GM12874 (cell line): ENCODE results near the gene TBC1D1.

ENCODE experiments used
- TF ChIP-seq, protein P1 (sequence below): IDR thresholded peaks from 2 replicates; pipeline ENCODE4 v1.5.1; 2011; ENCODE audit warnings: low read depth, mild to moderate bottlenecking, control low read depth, low read length, moderate library complexity; ENCODE audit not compliant: insufficient read depth

TBC1D1 gene

DNA sequence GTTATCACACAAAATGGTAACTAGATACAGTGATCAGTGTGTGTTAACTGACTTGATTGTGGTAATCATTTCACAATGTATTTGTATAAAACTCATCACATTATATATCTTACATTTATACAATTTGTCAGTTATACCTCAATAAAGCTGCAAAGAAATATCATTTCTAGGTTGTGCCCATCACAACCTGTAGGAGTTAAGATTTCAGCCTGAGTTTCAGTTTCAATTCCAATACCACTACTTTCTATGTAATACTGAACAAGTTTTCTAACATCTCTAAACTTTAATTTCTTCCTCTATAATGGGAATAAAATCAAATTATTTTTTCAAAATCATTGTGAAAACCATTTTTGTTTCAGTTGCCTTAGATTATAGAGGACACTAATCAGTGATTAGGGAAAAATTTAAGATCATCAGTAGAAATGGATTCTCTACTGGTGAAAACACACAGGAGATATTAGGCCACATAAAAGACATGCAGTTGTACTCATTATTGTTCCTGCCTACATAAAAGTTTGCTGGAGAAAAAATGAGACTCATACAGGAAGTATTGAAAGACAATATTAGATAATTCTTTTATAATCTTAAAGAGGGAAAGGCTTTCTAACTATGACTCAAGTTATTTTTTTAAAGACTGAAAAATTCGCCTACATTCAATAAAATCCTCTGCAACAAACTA, 18.4 kb upstream of the TBC1D1 start:
- TF ChIP-seq, protein P1, sequence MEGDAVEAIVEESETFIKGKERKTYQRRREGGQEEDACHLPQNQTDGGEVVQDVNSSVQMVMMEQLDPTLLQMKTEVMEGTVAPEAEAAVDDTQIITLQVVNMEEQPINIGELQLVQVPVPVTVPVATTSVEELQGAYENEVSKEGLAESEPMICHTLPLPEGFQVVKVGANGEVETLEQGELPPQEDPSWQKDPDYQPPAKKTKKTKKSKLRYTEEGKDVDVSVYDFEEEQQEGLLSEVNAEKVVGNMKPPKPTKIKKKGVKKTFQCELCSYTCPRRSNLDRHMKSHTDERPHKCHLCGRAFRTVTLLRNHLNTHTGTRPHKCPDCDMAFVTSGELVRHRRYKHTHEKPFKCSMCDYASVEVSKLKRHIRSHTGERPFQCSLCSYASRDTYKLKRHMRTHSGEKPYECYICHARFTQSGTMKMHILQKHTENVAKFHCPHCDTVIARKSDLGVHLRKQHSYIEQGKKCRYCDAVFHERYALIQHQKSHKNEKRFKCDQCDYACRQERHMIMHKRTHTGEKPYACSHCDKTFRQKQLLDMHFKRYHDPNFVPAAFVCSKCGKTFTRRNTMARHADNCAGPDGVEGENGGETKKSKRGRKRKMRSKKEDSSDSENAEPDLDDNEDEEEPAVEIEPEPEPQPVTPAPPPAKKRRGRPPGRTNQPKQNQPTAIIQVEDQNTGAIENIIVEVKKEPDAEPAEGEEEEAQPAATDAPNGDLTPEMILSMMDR = no peak

DNA sequence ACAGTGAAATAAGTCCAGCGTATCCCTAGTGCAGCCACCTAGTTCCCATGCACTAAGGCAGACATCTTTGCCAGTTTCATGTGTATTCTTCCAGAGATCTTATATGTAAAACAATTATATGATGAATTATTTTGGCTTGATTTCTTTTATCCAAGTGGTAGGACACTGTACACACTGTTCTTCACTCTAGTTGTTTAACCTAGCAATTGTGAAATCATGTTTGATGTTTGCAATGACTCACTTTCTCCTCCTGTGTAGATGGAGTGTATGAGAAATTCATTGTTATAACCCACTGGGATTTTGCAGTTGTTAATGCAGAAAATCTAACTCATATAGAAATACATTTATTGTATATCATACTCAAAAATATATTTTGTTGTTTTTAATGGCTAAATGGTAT, 17.5 kb upstream of the TBC1D1 start:
- TF ChIP-seq, protein P1 = no peak

DNA sequence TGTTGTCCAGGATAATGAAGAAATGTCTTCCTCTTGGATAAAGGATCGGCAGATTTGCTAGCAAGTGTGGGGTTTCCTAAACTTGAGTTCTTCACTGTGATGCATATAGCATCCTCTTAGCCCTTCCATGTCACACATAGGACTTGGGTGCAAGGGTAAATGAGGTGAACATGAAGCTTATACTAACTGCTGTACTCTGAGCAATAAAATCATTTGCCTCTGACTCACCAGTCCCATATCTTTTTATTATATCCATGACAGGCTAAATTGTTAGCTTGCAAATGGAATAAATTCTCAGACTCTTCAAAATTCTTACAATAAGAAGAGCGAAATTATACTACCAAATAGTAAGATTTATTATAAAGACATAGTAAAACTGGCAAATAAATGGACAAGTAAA, 14.7 kb upstream of the TBC1D1 start:
- TF ChIP-seq, protein P1 = no peak

DNA sequence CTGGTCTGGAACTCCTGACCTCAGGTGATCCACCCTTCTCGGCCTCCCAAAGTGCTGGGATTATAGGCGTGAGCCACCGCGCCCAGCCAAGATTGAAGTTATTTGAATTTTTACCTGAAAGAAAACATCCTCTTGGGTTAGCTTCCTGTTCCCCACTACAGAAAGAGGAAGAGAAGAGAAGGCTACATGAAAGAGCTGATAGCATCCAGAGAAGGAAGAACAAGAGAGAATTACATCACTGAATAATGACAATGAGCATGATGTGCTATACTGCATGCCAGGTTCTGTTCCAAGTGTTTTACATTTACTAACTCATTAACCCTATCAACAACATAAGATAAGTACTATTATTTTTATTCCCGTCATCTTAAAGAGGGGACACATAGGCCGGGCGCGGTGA, 11.5 kb upstream of the TBC1D1 start:
- TF ChIP-seq, protein P1 = no peak

DNA sequence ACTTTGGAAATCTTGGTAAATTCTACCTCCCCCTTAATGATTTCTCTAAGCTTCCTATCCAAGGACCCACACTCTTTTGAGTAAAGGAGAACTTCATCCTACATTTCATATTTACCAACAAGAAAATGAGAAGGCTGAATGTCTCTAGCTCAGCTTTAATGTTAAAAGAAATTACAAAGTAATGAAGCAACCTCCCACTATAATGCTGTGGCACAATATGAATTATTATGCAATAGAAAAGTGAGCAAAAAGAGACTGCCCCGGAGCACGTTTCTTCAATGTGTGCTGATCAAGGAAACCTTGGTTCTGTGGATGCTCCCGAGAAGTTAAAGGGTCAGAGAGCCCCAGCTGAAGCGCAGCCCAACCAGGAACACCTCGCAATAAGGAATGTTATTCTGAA, 9.1 kb upstream of the TBC1D1 start:
- TF ChIP-seq, protein P1 = no peak

DNA sequence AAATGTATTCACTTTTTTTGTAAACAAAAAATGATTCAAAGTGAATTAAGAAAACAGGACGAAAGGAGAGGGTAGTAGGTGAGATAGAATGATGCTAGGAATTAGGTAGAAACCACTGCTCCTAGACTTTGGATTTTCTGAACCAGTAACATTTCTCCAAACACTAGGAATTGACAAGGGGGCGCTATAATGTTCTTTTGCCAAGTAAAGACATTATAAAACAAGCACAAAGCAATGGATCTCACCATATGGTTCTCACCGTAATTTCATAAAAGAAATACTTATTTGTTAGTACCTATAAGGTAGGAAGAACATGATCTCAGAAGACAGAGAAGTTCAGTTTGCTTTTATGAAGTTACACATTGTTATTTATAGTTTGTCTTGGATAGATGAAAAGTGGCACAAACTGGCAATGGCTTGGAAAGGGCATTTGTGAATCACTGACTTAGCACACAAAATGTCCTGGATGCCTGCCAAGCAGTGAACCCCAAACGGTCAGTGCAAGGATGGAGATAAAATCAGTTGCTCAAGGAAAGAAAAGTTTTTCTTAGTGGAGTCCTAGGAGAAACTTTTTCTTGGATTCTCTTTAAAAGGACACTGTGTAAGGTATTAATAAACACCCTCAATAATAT, 8.1 kb upstream of the TBC1D1 start:
- TF ChIP-seq, protein P1 = no peak

DNA sequence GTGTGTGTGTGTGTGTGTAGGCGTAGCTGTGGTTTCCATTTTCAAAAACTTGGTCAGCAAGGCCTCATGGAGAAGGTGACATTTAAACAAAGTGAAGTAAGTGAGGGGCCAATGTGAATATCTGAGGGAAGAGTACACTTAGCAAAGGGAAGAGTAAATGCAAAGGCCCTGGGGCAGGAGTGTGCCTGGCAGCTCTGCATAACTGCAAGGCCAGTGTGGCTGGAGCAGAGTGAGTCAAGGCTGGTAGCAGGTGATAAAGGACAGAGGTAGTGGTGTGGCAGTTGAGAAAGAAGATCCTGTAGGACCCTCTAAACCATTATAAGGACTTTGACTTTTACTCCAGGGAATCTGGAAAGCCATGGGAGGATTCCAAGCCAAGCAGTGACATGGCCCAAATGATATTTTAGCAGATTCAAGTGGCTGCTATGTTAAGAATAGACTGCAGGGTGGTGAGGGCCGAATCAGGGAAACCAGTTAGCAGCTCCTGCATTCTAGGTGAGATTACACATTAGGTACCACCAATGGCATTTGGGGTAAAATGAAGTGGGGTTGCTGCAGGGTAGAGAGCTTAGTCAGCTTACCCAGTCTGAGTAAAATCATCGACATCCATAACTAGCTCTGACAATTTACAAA, 5.9 kb upstream of the TBC1D1 start:
- TF ChIP-seq, protein P1 = no peak
